OCI-LY1 (cell line): ENCODE results near the gene SMG5.

Experiments
- H2AFZ ChIP-seq: fragments of 200-600 bp; sonication (generic), shearing (Covaris generic); 2 replicates; pipeline ENCODE4 v1.6.0; 2014; ENCODE audit warnings: antibody characterized with exemption, mild to moderate bottlenecking, low read length
- H3F3A ChIP-seq: fragments of 200-600 bp; sonication (generic), shearing (Covaris generic); 2 replicates; pipeline ENCODE4 v1.6.0; 2014; ENCODE audit warnings: mild to moderate bottlenecking, antibody characterized with exemption, low read length, moderate library complexity; ENCODE audit not compliant: insufficient read depth
- H3K27ac ChIP-seq: fragments of 200-600 bp; sonication (generic); 2 replicates; pipeline ENCODE4 v1.5.1; 2014; ENCODE audit warnings: low read length, mixed run types, mild to moderate bottlenecking, low read depth; ENCODE audit not compliant: poor library complexity, severe bottlenecking
- H3K27me3 ChIP-seq: fragments of 200-600 bp; sonication (generic); 2 replicates; pipeline ENCODE4 v1.6.0; 2014; ENCODE audit warnings: antibody characterized with exemption, mild to moderate bottlenecking, low read length, moderate library complexity; ENCODE audit not compliant: insufficient read depth
- H3K36me3 ChIP-seq: fragments of 200-600 bp; sonication (generic); 2 replicates; pipeline ENCODE4 v1.6.1; 2014; ENCODE audit warnings: mild to moderate bottlenecking, antibody characterized with exemption, low read length, moderate library complexity, mixed read lengths; ENCODE audit not compliant: insufficient read depth
- H3K4me1 ChIP-seq: fragments of 200-600 bp; sonication (generic); 2 replicates; pipeline ENCODE4 v1.5.1; 2014; ENCODE audit warnings: mild to moderate bottlenecking, low read length, moderate library complexity; ENCODE audit not compliant: insufficient read depth, severe bottlenecking
- H3K4me2 ChIP-seq: fragments of 200-600 bp; sonication (generic), shearing (Covaris generic); 2 replicates; pipeline ENCODE4 v1.6.1; 2014; ENCODE audit warnings: low read length
- H3K4me3 ChIP-seq: fragments of 200-600 bp; sonication (generic); 2 replicates; pipeline ENCODE4 v1.5.1; 2014; ENCODE audit warnings: low read length, low read depth, mild to moderate bottlenecking, mixed read lengths; ENCODE audit not compliant: poor library complexity, severe bottlenecking
- H3K79me2 ChIP-seq: fragments of 200-600 bp; shearing (Covaris generic); 2 replicates; pipeline ENCODE4 v1.6.1; 2016; ENCODE audit warnings: mixed run types, low read length, mixed read lengths; ENCODE audit not compliant: insufficient read depth
- H3K9ac ChIP-seq: fragments of 200-600 bp; sonication (generic), shearing (Covaris generic); 2 replicates; pipeline ENCODE4 v1.6.1; 2014; ENCODE audit warnings: mild to moderate bottlenecking, low read length, mixed read lengths
- H3K9me2 ChIP-seq: fragments of 200-600 bp; sonication (generic), shearing (Covaris generic); 2 replicates; pipeline ENCODE4 v1.6.1; 2014; ENCODE audit warnings: low read depth, mild to moderate bottlenecking, low read length, mixed read lengths
- H3K9me3 ChIP-seq: fragments of 200-600 bp; shearing (Covaris generic); 2 replicates; pipeline ENCODE4 v1.6.1; 2014; ENCODE audit warnings: low read length, mixed read lengths
- H4K20me1 ChIP-seq: fragments of 200-600 bp; sonication (generic), shearing (Covaris generic); 2 replicates; pipeline ENCODE4 v1.6.0; 2016; ENCODE audit warnings: mild to moderate bottlenecking, low read length; ENCODE audit not compliant: insufficient read depth
- CTCF ChIP-seq: fragments of 200-600 bp; sonication (generic), shearing (Covaris generic); IDR thresholded peaks from 2 replicates; pipeline ENCODE4 v1.5.1; 2017; ENCODE audit warnings: mild to moderate bottlenecking, antibody characterized with exemption, low read length, moderate library complexity, mixed read lengths
- EZH2 ChIP-seq: fragments of 200-600 bp; sonication (generic), shearing (Covaris generic); IDR thresholded peaks from 2 replicates; pipeline ENCODE4 v1.8.0; 2017; ENCODE audit warnings: borderline replicate concordance, mixed run types, mild to moderate bottlenecking, antibody characterized with exemption, low read length, moderate library complexity, mixed read lengths

The SMG5 gene

GRCh38 chr1:156228501-156228900 lies 54.1 kb downstream of the SMG5 start:
- Histone ChIP-seq H3F3A (no peaks in the 10 kb centered on the region), H3K9me3 (no peaks in the 10 kb centered on the region), H4K20me1 (no peaks in the 10 kb centered on the region), H3K27me3 (no peaks in the 10 kb centered on the region), H3K79me2 (no peaks in the 10 kb centered on the region), H3K4me1 (peaks cover 9% of the 10 kb centered on the region), H2AFZ (no peak overlapping the region), H3K9me2 (no peaks in the 10 kb centered on the region), H3K36me3 (peaks cover 10% of the 10 kb centered on the region; the same call in 1 of the 2 replicates), H3K4me3 (no peak overlapping the region), H3K4me2 (no peak overlapping the region), H3K9ac (no peak overlapping the region), H3K27ac (no peak overlapping the region)
- TF ChIP-seq EZH2 (no peak), CTCF (no peak)

- H4K20me1 ChIP-seq = no peaks in the 10 kb centered on the region
- H3K4me1 ChIP-seq = peaks cover 1% of the 10 kb centered on the region
- H3K27ac ChIP-seq = no peak overlapping the region
- no peaks in the 10 kb centered on the region for H3K9me2 ChIP-seq
- H2AFZ ChIP-seq = no peak overlapping the region
- H3K4me2 ChIP-seq = no peak overlapping the region
- H3K9me3 ChIP-seq = no peaks in the 10 kb centered on the region
- no peak for TF ChIP-seq EZH2
- no peak for TF ChIP-seq CTCF
- H3K9ac ChIP-seq = no peak overlapping the region
- H3K4me3 ChIP-seq = no peak overlapping the region
- H3K36me3 ChIP-seq = peaks cover 21% of the 10 kb centered on the region; the same call in 1 of the 2 replicates
- H3K79me2 ChIP-seq = no peaks in the 10 kb centered on the region
- no peaks in the 10 kb centered on the region for H3K27me3 ChIP-seq
- H3F3A ChIP-seq = no peaks in the 10 kb centered on the region
Observed at GRCh38 chr1:156226782-156227181, 55.8 kb downstream of the SMG5 start.

DNA sequence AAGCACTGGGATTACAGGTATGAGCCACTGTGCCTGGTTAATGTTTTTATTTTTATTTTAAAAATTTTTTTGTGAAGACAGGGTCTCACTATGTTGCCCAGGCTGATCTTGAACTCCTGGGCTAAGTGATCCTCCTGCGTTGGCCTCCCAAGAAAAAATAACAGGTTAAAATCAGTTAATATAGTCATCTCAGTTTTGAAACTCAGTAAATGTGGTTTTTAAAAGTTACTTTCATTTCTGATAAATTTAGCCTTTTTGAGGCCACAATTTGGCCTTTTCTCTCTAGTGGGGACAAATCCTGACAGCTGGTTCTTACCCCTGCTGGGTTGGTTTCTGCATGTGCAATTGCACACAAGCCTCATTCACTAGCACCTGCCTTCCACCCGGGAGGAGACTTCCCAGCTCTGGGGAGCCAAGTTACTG lies 56.5 kb downstream of the SMG5 start:
- Histone ChIP-seq H3K9ac (no peak overlapping the region), H3K36me3 (peaks cover 28% of the 10 kb centered on the region; the same call in 1 of the 2 replicates), H3K79me2 (no peaks in the 10 kb centered on the region)

More for the DNA sequence above, 56.5 kb downstream of the SMG5 start:
- no peak overlapping the region for H3K4me2 ChIP-seq
- TF ChIP-seq CTCF = no peak
- no peak for TF ChIP-seq EZH2
- H3K27ac ChIP-seq = no peak overlapping the region
- no peak overlapping the region for H2AFZ ChIP-seq
- no peaks in the 10 kb centered on the region for H3K4me1 ChIP-seq
- H3K27me3 ChIP-seq = no peaks in the 10 kb centered on the region
- no peaks in the 10 kb centered on the region for H3K9me3 ChIP-seq
- no peaks in the 10 kb centered on the region for H4K20me1 ChIP-seq
- no peaks in the 10 kb centered on the region for H3F3A ChIP-seq
- H3K9me2 ChIP-seq = no peaks in the 10 kb centered on the region
- H3K4me3 ChIP-seq = no peak overlapping the region
